Measurements from ENCODE around the gene ASIC2.

Gene ASIC2

GRCh38 chr17:33099252-33099651 lies 193.8 kb downstream of the ASIC2 start:
- POLR2A ChIA-PET: no interaction called here
- TF ChIP-seq CTCF (IDR thresholded peaks at IDR 0.05; ENCODE audit: insufficient read depth, low read length, missing control alignments): no peak
- CTCF ChIA-PET: no interaction called here
- no peak overlapping the region for H3K4me3 ChIP-seq (ENCODE audit: low read depth, low read length)
- DNase-seq (ENCODE audit: low read depth, low spot score): no peak

DNA sequence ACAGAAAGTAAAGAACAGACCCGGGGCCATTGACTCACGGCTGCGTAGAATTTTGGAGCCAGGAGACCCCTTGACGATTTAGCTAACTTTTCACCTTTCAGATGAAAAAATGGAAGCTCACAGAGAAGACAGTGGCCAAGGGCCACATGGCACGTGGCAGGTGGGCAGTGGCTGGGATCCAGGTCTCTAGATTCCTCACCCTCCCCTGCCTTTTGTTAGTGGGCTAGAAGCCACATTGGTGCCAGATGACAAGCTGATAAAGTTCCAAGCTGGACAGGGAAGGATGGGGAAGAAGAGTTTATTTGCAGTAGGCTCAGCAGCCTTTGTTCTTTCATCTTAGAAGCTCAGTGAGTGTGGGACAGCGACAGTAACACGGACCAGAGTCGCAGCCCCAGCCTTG lies 195.7 kb downstream of the ASIC2 start:
- ChIA-PET CTCF (no interaction called here), POLR2A (no interaction called here)
- H3K4me3 ChIP-seq (ENCODE audit: low read depth, low read length): no peak overlapping the region
- no peak for DNase-seq (ENCODE audit: low read depth, low spot score)
- no peak for TF ChIP-seq CTCF (IDR thresholded peaks at IDR 0.05; ENCODE audit: insufficient read depth, low read length, missing control alignments)

DNA sequence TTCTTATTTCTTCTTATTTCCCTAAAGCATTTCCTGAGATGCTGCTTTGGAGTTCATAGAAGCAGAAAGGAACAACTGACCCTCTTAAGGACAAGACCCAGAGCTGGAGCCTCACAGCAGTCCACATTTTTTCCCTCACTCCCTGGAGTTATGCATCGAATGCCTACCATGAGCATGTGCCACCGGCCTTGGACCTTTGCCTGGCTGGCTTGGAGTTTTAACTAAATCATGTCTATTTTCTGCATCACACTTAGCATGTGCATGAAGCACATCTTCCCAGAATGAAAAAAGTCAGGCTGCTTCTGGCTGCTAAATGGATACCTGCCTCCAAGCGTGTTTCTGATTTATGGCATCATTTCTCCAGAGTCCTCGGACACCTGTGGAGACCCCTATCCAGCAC lies 196.9 kb downstream of the ASIC2 start:
- DNase-seq (ENCODE audit: low read depth, low spot score): no peak
- no peak overlapping the region for H3K4me3 ChIP-seq (ENCODE audit: low read depth, low read length)
- POLR2A ChIA-PET: no interaction called here
- CTCF ChIA-PET: no interaction called here
- no peak for TF ChIP-seq CTCF (IDR thresholded peaks at IDR 0.05; ENCODE audit: insufficient read depth, low read length, missing control alignments)

- POLR2A ChIA-PET: no interaction called here
Measured at GRCh38 chr17:33091271-33091670, 201.8 kb downstream of the ASIC2 start.

GRCh38 chr17:33090806-33091205 lies 202.3 kb downstream of the ASIC2 start:
- no peak for TF ChIP-seq CTCF (IDR thresholded peaks at IDR 0.05; ENCODE audit: insufficient read depth, low read length, missing control alignments)
- H3K4me3 ChIP-seq (ENCODE audit: low read depth, low read length): no peak overlapping the region
- POLR2A ChIA-PET: no interaction called here
- CTCF ChIA-PET: no interaction called here
- DNase-seq (ENCODE audit: low read depth, low spot score): no peak

More at GRCh38 chr17:33091271-33091670, 201.8 kb downstream of the ASIC2 start:
- no peak for DNase-seq (ENCODE audit: low read depth, low spot score)
- CTCF ChIA-PET: no interaction called here
- no peak overlapping the region for H3K4me3 ChIP-seq (ENCODE audit: low read depth, low read length)
- no peak for TF ChIP-seq CTCF (IDR thresholded peaks at IDR 0.05; ENCODE audit: insufficient read depth, low read length, missing control alignments)

- POLR2A ChIA-PET: no interaction called here
- CTCF ChIA-PET: no interaction called here
- no peak for DNase-seq (ENCODE audit: low read depth, low spot score)
- TF ChIP-seq CTCF (IDR thresholded peaks at IDR 0.05; ENCODE audit: insufficient read depth, low read length, missing control alignments): no peak
- H3K4me3 ChIP-seq (ENCODE audit: low read depth, low read length): no peak overlapping the region
Measured at GRCh38 chr17:33086878-33087277, 206.2 kb downstream of the ASIC2 start.
